ENCODE measurements around the gene CTSZ. TPM values are rescaled to one million over a fixed set of nuclear protein-coding genes. Genes with fewer than 3 reads are reported as not detected.

Gene CTSZ
- total and polyA plus RNA-seq, 2 experiments from 2014 or later = 0.58 to 41.4 TPM

- peaks cover 3% of the 10 kb centered on the region; the same call in 1 of the 3 replicates for H3K9me3 Mint-ChIP-seq
- H3K36me3 Mint-ChIP-seq (ENCODE audit: low read depth) = peaks cover 10% of the 10 kb centered on the region
- H3K36me3 ChIP-seq (ENCODE audit: insufficient read depth) = no peaks in the 10 kb centered on the region
- peak within 1 kb of the TSS; percentile 89 for H3K4me3 Mint-ChIP-seq
- peaks cover 12% of the 10 kb centered on the region for H3K27me3 Mint-ChIP-seq (ENCODE audit: insufficient read depth, low read depth, poor library complexity)
- peaks cover 18% of the 10 kb centered on the region; the same call in 1 of the 2 replicates for H4K20me1 ChIP-seq (replicated peaks; ENCODE audit: insufficient read depth)
- peak; percentile 86 for ATAC-seq
- peak within 1 kb of the TSS; percentile 94 for H3K4me3 ChIP-seq
- H3K9me2 ChIP-seq (ENCODE audit: insufficient read depth) = no peaks in the 10 kb centered on the region; the same call in 1 of the 2 replicates
- 0 out of 2 replicates have a peak within 1 kb of the TSS, but pooled peaks have one; percentile 48 for H3K27ac Mint-ChIP-seq
- peak; percentile 92 for DNase-seq (ENCODE audit: low spot score)
- H3K4me1 Mint-ChIP-seq = peaks cover 31% of the 10 kb centered on the region
- TF ChIP-seq POLR2AphosphoS5 (IDR thresholded peaks at IDR 0.05; ENCODE audit: low read depth) (peak; percentile 74; the same call in 1 of the 2 replicates), CREB1 (CRISPR knock-in tag; IDR thresholded peaks at IDR 0.05; ENCODE audit: low read depth) (no peak)
- no peaks in the 10 kb centered on the region for H3K27me3 ChIP-seq (ENCODE audit: insufficient read depth)
- H2AFZ ChIP-seq = peak within 1 kb of the TSS; percentile 93
- no peak within 1 kb of the TSS for H3K27ac ChIP-seq (ENCODE audit: low read depth)
- peaks cover 20% of the 10 kb centered on the region for H3K4me1 ChIP-seq (ENCODE audit: insufficient read depth)
- H3F3A ChIP-seq (replicated peaks; ENCODE audit: low read depth) = no peaks in the 10 kb centered on the region
- peak within 1 kb of the TSS; percentile 95 for H3K4me2 ChIP-seq
- H3K79me2 ChIP-seq (replicated peaks; ENCODE audit: insufficient read depth) = peaks cover 44% of the 10 kb centered on the region
Observed at GRCh38 chr20:58980711-58981627, 26.1 kb downstream of the CTSZ start, which contains the start of gene NELFCD. Gene NELFCD (plus strand): TSS chr20:58981256. CDS start chr20:58981310, 54 bp downstream.

GRCh38 chr20:58978351-58979190 lies 28.5 kb downstream of the CTSZ start:
- peaks cover 21% of the 10 kb centered on the region for H3K79me2 ChIP-seq (replicated peaks; ENCODE audit: insufficient read depth)
- H2AFZ ChIP-seq = 0 out of 2 replicates have a peak overlapping the region, but pooled peaks have one; percentile 32
- ATAC-seq (no peak), DNase-seq (ENCODE audit: low spot score) (no peak)
- H3K27ac Mint-ChIP-seq = no peak overlapping the region
- peaks cover 12% of the 10 kb centered on the region for H3K4me1 ChIP-seq (ENCODE audit: insufficient read depth)
- peaks cover 14% of the 10 kb centered on the region; the same call in 2 of the 3 replicates for H3K9me3 Mint-ChIP-seq
- H3F3A ChIP-seq (replicated peaks; ENCODE audit: low read depth) = no peaks in the 10 kb centered on the region
- H3K27ac ChIP-seq (ENCODE audit: low read depth) = no peak overlapping the region
- no peaks in the 10 kb centered on the region for H3K27me3 ChIP-seq (ENCODE audit: insufficient read depth)
- H3K4me3 ChIP-seq = no peak overlapping the region
- H3K4me1 Mint-ChIP-seq = peaks cover 20% of the 10 kb centered on the region
- no peaks in the 10 kb centered on the region for H4K20me1 ChIP-seq (replicated peaks; ENCODE audit: insufficient read depth)
- peaks cover 6% of the 10 kb centered on the region for H3K36me3 Mint-ChIP-seq (ENCODE audit: low read depth)
- H3K4me2 ChIP-seq = no peak overlapping the region
- H3K9me2 ChIP-seq (ENCODE audit: insufficient read depth) = no peaks in the 10 kb centered on the region; the same call in 1 of the 2 replicates
- peaks cover 12% of the 10 kb centered on the region for H3K27me3 Mint-ChIP-seq (ENCODE audit: insufficient read depth, low read depth, poor library complexity)
- H3K4me3 Mint-ChIP-seq = no peak overlapping the region
- no peaks in the 10 kb centered on the region for H3K36me3 ChIP-seq (ENCODE audit: insufficient read depth)
- TF ChIP-seq EZH2 (IDR thresholded peaks at IDR 0.05; ENCODE audit: low read depth, unreplicated experiment) (no peak), STAT1 (IDR thresholded peaks at IDR 0.05; ENCODE audit: unreplicated experiment) (no peak), ZNF114 (CRISPR knock-in tag; IDR thresholded peaks at IDR 0.05) (no peak), ZNF331 (CRISPR knock-in tag; IDR thresholded peaks at IDR 0.05; ENCODE audit: low read depth) (no peak), ZNF462 (CRISPR knock-in tag; IDR thresholded peaks at IDR 0.05) (no peak), ETS1 (IDR thresholded peaks at IDR 0.05) (no peak)
